ENCODE results near the gene PHACTR1.

The PHACTR1 gene

GRCh38 chr6:12806136-12806535 is 89.6 kb downstream of the PHACTR1 start:
- DNase-seq = no peak

GRCh38 chr6:12806796-12807195 is 90.2 kb downstream of the PHACTR1 start:
- DNase-seq = no peak

- DNase-seq = no peak
Measured at GRCh38 chr6:12811519-12811918, 95.0 kb downstream of the PHACTR1 start.

GRCh38 chr6:12813321-12813720 is 96.8 kb downstream of the PHACTR1 start:
- DNase-seq = no peak

GRCh38 chr6:12814015-12814414 is 97.4 kb downstream of the PHACTR1 start:
- DNase-seq = no peak

- no peak for DNase-seq
Measured at GRCh38 chr6:12815089-12815488, 98.5 kb downstream of the PHACTR1 start.

- DNase-seq = no peak
Measured at GRCh38 chr6:12815884-12816600, 99.5 kb downstream of the PHACTR1 start.

GRCh38 chr6:12818324-12818723 is 101.8 kb downstream of the PHACTR1 start:
- DNase-seq = no peak

GRCh38 chr6:12823847-12824246 is 107.3 kb downstream of the PHACTR1 start:
- no peak for DNase-seq

GRCh38 chr6:12826584-12826983 is 110.0 kb downstream of the PHACTR1 start:
- DNase-seq = no peak

- DNase-seq = no peak
Measured at GRCh38 chr6:12827921-12828320, 111.4 kb downstream of the PHACTR1 start.

- DNase-seq = no peak
Measured at GRCh38 chr6:12832226-12832735, 115.7 kb downstream of the PHACTR1 start.

GRCh38 chr6:12836009-12836408 is 119.4 kb downstream of the PHACTR1 start:
- DNase-seq = no peak

GRCh38 chr6:12841619-12842018 is 125.1 kb downstream of the PHACTR1 start:
- DNase-seq = no peak

GRCh38 chr6:12842114-12842513 is 125.5 kb downstream of the PHACTR1 start:
- DNase-seq = no peak

GRCh38 chr6:12842658-12843057 is 126.1 kb downstream of the PHACTR1 start:
- DNase-seq = no peak

GRCh38 chr6:12844284-12845223 is 128.0 kb downstream of the PHACTR1 start:
- no peak for DNase-seq

GRCh38 chr6:12845224-12846004 is 128.8 kb downstream of the PHACTR1 start:
- DNase-seq = no peak

GRCh38 chr6:12848964-12849808 is 132.6 kb downstream of the PHACTR1 start:
- no peak for DNase-seq

GRCh38 chr6:12849809-12850198 is 133.2 kb downstream of the PHACTR1 start:
- DNase-seq = no peak

GRCh38 chr6:12851123-12851695 is 134.6 kb downstream of the PHACTR1 start:
- DNase-seq = no peak

- no peak for DNase-seq
Measured at GRCh38 chr6:12861603-12862002, 145.0 kb downstream of the PHACTR1 start.

All from NCI-H187 treated with DMSO at 0.1 percent for 48 hours (cell line).